ENCODE data around the gene BABAM2. TPM values are rescaled to one million over a fixed set of nuclear protein-coding genes. Genes with fewer than 3 reads are reported as not detected.

Gene BABAM2
- total RNA-seq, 2 donors from 2014 or later: 36.4 to 40.9 TPM

DNA sequence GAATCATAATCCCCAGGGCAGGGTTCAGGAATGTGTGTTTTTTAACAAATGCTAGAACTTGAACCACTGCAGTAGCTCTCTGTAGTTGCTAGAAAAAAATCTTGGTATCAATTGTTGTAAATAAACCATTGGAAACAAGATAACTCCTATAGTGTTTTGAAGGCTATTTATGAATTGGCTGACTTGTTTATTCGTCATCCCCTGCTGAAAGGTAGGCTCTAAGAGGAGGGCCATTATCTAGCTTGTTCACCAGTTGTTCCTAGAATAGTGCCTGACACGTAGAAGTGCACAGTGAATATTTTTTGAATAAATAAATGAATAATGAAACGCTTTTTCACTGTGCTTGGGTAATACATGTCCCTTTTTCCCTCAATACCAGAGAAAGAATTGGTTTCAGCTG, 211.4 kb downstream of the BABAM2 start:
- Histone ChIP-seq H3K36me3 (ENCODE audit: control insufficient read depth, insufficient read depth, low read length) (no peaks in the 10 kb centered on the region), H3K4me3 (ENCODE audit: low read length) (no peak overlapping the region), H3K4me1 (ENCODE audit: control insufficient read depth, insufficient read depth, low read length) (no peaks in the 10 kb centered on the region), H3K9ac (ENCODE audit: extremely low read depth, low read length, poor library complexity, severe bottlenecking) (no peak overlapping the region), H3K27me3 (ENCODE audit: control insufficient read depth, insufficient read depth, low read length, poor library complexity, severe bottlenecking) (no peaks in the 10 kb centered on the region), H3K27ac (ENCODE audit: low read depth, low read length) (no peak overlapping the region), H3K9me3 (ENCODE audit: control insufficient read depth, low read length) (no peaks in the 10 kb centered on the region)
- DNase-seq: no peak
- H3K36me3 Mint-ChIP-seq (ENCODE audit: low read depth): no peaks in the 10 kb centered on the region
- no peak overlapping the region for H3K4me3 Mint-ChIP-seq
- no peaks in the 10 kb centered on the region for H3K4me1 Mint-ChIP-seq
- 92 to 93% methylated on average over 1 to 3 of the region's 3 CpGs for WGBS, 2 experiments (ENCODE audit: insufficient coverage in 1 of 2, insufficient read length in 1 of 2)
- no peaks in the 10 kb centered on the region for H3K27me3 Mint-ChIP-seq (ENCODE audit: insufficient read depth)
- TF ChIP-seq, protein P1, sequence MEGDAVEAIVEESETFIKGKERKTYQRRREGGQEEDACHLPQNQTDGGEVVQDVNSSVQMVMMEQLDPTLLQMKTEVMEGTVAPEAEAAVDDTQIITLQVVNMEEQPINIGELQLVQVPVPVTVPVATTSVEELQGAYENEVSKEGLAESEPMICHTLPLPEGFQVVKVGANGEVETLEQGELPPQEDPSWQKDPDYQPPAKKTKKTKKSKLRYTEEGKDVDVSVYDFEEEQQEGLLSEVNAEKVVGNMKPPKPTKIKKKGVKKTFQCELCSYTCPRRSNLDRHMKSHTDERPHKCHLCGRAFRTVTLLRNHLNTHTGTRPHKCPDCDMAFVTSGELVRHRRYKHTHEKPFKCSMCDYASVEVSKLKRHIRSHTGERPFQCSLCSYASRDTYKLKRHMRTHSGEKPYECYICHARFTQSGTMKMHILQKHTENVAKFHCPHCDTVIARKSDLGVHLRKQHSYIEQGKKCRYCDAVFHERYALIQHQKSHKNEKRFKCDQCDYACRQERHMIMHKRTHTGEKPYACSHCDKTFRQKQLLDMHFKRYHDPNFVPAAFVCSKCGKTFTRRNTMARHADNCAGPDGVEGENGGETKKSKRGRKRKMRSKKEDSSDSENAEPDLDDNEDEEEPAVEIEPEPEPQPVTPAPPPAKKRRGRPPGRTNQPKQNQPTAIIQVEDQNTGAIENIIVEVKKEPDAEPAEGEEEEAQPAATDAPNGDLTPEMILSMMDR (conservative IDR thresholded peaks at IDR 0.05): no peak
- H3K27ac Mint-ChIP-seq: no peak overlapping the region
- H3K9me3 Mint-ChIP-seq: no peaks in the 10 kb centered on the region

DNA sequence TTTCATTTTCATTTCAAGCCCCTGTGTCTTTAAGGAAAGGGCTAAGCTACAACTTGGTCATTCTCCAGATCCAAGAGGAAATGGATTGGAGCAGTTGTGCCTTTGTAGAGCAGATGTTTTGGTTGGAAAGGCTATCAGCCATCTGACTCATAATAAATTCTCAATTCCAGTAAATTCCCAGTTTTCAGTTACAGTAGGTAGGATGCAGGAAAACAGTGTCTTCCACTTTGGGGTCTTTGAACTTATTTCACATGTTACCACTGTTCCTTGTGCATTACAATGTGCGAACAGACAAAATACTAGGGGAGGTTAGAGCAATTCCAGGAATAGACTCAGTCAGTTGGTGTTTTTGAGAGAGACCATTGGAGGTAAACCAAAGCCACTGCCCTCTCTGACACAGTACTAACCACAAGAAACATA, 211.9 kb downstream of the BABAM2 start:
- 95 to 100% methylated on average over 1 of the region's 1 CpG for WGBS, 2 experiments (ENCODE audit: insufficient coverage in 1 of 2, insufficient read length in 1 of 2)
- no peak overlapping the region for H3K9ac ChIP-seq (ENCODE audit: extremely low read depth, low read length, poor library complexity, severe bottlenecking)
- H3K9me3 ChIP-seq (ENCODE audit: control insufficient read depth, low read length): no peaks in the 10 kb centered on the region
- H3K36me3 ChIP-seq (ENCODE audit: control insufficient read depth, insufficient read depth, low read length): no peaks in the 10 kb centered on the region
- no peak overlapping the region for H3K27ac Mint-ChIP-seq
- H3K4me3 ChIP-seq (ENCODE audit: low read length): no peak overlapping the region
- no peaks in the 10 kb centered on the region for H3K27me3 Mint-ChIP-seq (ENCODE audit: insufficient read depth)
- no peaks in the 10 kb centered on the region for H3K36me3 Mint-ChIP-seq (ENCODE audit: low read depth)
- no peak overlapping the region for H3K4me3 Mint-ChIP-seq
- H3K4me1 ChIP-seq (ENCODE audit: control insufficient read depth, insufficient read depth, low read length): no peaks in the 10 kb centered on the region
- H3K27ac ChIP-seq (ENCODE audit: low read depth, low read length): no peak overlapping the region
- TF ChIP-seq, protein P1 (conservative IDR thresholded peaks at IDR 0.05): no peak
- H3K4me1 Mint-ChIP-seq: no peaks in the 10 kb centered on the region
- H3K27me3 ChIP-seq (ENCODE audit: control insufficient read depth, insufficient read depth, low read length, poor library complexity, severe bottlenecking): no peaks in the 10 kb centered on the region
- DNase-seq: no peak
- H3K9me3 Mint-ChIP-seq: no peaks in the 10 kb centered on the region

DNA sequence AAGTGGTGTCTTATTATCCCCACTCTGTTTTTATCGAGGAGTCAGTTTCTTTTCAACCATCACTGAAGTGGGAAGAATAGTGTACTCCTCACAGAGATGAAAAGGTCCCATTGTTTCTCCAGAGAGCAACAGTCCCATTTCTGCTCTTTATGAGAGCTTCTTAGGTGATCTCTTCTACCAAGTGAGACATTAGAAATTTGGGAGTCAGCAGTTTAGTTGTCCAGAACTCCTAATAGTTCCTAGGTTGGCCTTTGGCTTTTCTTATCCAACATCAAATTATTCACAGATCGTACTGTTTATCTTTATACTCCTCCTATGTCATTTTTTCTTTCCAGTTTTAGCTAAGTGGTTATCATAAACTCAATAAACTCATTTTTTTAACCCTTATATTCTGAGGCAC, 213.1 kb downstream of the BABAM2 start:
- Mint-ChIP-seq H3K4me1 (no peaks in the 10 kb centered on the region), H3K27ac (no peak overlapping the region), H3K4me3 (no peak overlapping the region), H3K27me3 (ENCODE audit: insufficient read depth) (no peaks in the 10 kb centered on the region), H3K36me3 (ENCODE audit: low read depth) (no peaks in the 10 kb centered on the region), H3K9me3 (no peaks in the 10 kb centered on the region)
- H3K4me1 ChIP-seq (ENCODE audit: control insufficient read depth, insufficient read depth, low read length): no peaks in the 10 kb centered on the region
- H3K27me3 ChIP-seq (ENCODE audit: control insufficient read depth, insufficient read depth, low read length, poor library complexity, severe bottlenecking): no peaks in the 10 kb centered on the region
- 91 to 100% methylated on average over 2 of the region's 2 CpGs for WGBS, 2 experiments (ENCODE audit: insufficient coverage in 1 of 2, insufficient read length in 1 of 2)
- TF ChIP-seq, protein P1 (conservative IDR thresholded peaks at IDR 0.05): no peak
- no peak overlapping the region for H3K9ac ChIP-seq (ENCODE audit: extremely low read depth, low read length, poor library complexity, severe bottlenecking)
- H3K9me3 ChIP-seq (ENCODE audit: control insufficient read depth, low read length): no peaks in the 10 kb centered on the region
- H3K36me3 ChIP-seq (ENCODE audit: control insufficient read depth, insufficient read depth, low read length): no peaks in the 10 kb centered on the region
- H3K4me3 ChIP-seq (ENCODE audit: low read length): no peak overlapping the region
- no peak overlapping the region for H3K27ac ChIP-seq (ENCODE audit: low read depth, low read length)
- DNase-seq: no peak

All from endodermal cell (in vitro differentiated cells).